Endothelial cell of umbilical vein (primary cell): ENCODE measurements around the gene MMP28. TPM values are rescaled to one million over a fixed set of nuclear protein-coding genes. Genes with fewer than 3 reads are reported as not detected.

ENCODE experiments used
- BruUV-seq: library from RNA; stranded (reverse); fragments of 400-500 nt; replicated peaks from 2 replicates; lab custom pipeline; 2021; lab: Mats Ljungman, UMichigan
- CTCF ChIA-PET: fragments of 300-600, 350-600 bp; sonication (Branson Sonifier 250); formaldehyde crosslinking; loops from one replicate; lab custom pipeline; 2021; ENCODE audit warnings: antibody characterized with exemption, inconsistent platforms; lab: Charles Lee
- POLR2A ChIA-PET: fragments of 300-600, 350-600 bp; sonication (Branson Sonifier 250); formaldehyde crosslinking; loops from one replicate; lab custom pipeline; 2021; ENCODE audit warnings: antibody characterized with exemption, inconsistent platforms; lab: Charles Lee
- DNase-seq: peaks from one replicate; pipeline ENCODE4 v3.0.0-alpha.2; 2011; ENCODE audit warnings: low read depth, low spot score
- FAIRE-seq: peaks from 2 replicates; lab custom pipeline; 2011; peaks lifted over from hg19 to GRCh38; lab: Jason Lieb, UNC
- H2AFZ ChIP-seq: 2 replicates; pipeline ENCODE4 v1.6.0; 2012; ENCODE audit warnings: low read depth, low read length, control low read depth, inconsistent platforms
- H3K27ac ChIP-seq: 2 replicates; pipeline ENCODE4 v1.5.1; 2011; ENCODE audit warnings: low read depth, mild to moderate bottlenecking, control low read depth, low read length, moderate library complexity; ENCODE audit not compliant: insufficient read depth
- H3K27me3 ChIP-seq, 2 experiments: 2 replicates each; pipeline versions ENCODE4 v1.6.0 to v1.6.1; 2011; ENCODE audit warnings: low read length in 2 of 2, mixed read lengths in 1 of 2; ENCODE audit not compliant: control insufficient read depth in 2 of 2, insufficient read depth in 2 of 2
- H3K36me3 ChIP-seq, 2 experiments: 2 replicates in 1 of 2; 3 replicates in 1 of 2; pipeline ENCODE4 v1.5.1; 2011; ENCODE audit warnings: low read length in 2 of 2, mild to moderate bottlenecking in 1 of 2, moderate library complexity in 1 of 2; ENCODE audit not compliant: control insufficient read depth in 2 of 2, insufficient read depth in 2 of 2; ENCODE audit errors: extremely low read depth in 1 of 2
- H3K4me1 ChIP-seq: 3 replicates; pipeline ENCODE4 v1.5.1; 2011; ENCODE audit warnings: mild to moderate bottlenecking, low read length; ENCODE audit not compliant: control insufficient read depth, insufficient read depth; ENCODE audit errors: extremely low read depth
- H3K4me2 ChIP-seq: 2 replicates; pipeline ENCODE4 v1.6.1; 2011; ENCODE audit warnings: low read length, control low read depth, mixed read lengths; ENCODE audit not compliant: insufficient read depth
- H3K4me3 ChIP-seq, 3 experiments: fragments of 200-600 bp in 1 of 3; sonication (generic), shearing (Covaris generic) in 1 of 3; replicated peaks in 1 of 3; 2 replicates each; pipeline ENCODE4 v1.5.1; 2011 to 2016; ENCODE audit warnings: control low read depth in 3 of 3, low read length in 3 of 3, mild to moderate bottlenecking in 2 of 3, inconsistent platforms in 1 of 3, low read depth in 1 of 3, moderate library complexity in 1 of 3; ENCODE audit not compliant: insufficient read depth in 1 of 3
- H3K79me2 ChIP-seq: 2 replicates; pipeline ENCODE4 v1.6.0; 2012; ENCODE audit warnings: low read length, inconsistent platforms; ENCODE audit not compliant: control insufficient read depth, insufficient read depth
- H3K9ac ChIP-seq: replicated peaks from 2 replicates; pipeline ENCODE3; 2011; ENCODE audit warnings: low read length, control low read depth; ENCODE audit not compliant: insufficient read depth; ENCODE audit errors: extremely low read depth
- H3K9me1 ChIP-seq: replicated peaks from 3 replicates; pipeline ENCODE4 v1.6.0; 2011; ENCODE audit warnings: mild to moderate bottlenecking, low read length; ENCODE audit not compliant: control insufficient read depth, insufficient read depth; ENCODE audit errors: extremely low read depth
- H3K9me3 ChIP-seq: replicated peaks from 2 replicates; pipeline ENCODE4 v1.5.1; 2012; ENCODE audit warnings: low read length, inconsistent platforms; ENCODE audit not compliant: control insufficient read depth, insufficient read depth
- H4K20me1 ChIP-seq: replicated peaks from 2 replicates; pipeline ENCODE3; 2011; ENCODE audit warnings: mild to moderate bottlenecking, low read length; ENCODE audit not compliant: control insufficient read depth, insufficient read depth; ENCODE audit errors: extremely low read depth
- CTCF ChIP-seq, 2 donors: IDR thresholded peaks; 1 replicate in 1 of 2; 2 replicates in 1 of 2; pipeline ENCODE4 v1.5.1; 2011; ENCODE audit warnings: low read length in 2 of 2, mild to moderate bottlenecking in 2 of 2, moderate library complexity in 2 of 2, control low read depth in 1 of 2, inconsistent platforms in 1 of 2, low read depth in 1 of 2; ENCODE audit not compliant: insufficient read depth in 1 of 2; ENCODE audit errors: extremely low read depth in 1 of 2
- EZH2 ChIP-seq: IDR thresholded peaks from 2 replicates; pipeline ENCODE4 v1.6.1; 2012; ENCODE audit warnings: borderline replicate concordance, low read depth, mild to moderate bottlenecking, moderate library complexity, low read length, inconsistent platforms; ENCODE audit not compliant: severe bottlenecking
- FOS ChIP-seq: IDR thresholded peaks from 2 replicates; pipeline ENCODE4 v1.6.1; 2011; ENCODE audit warnings: mild to moderate bottlenecking, low read length, moderate library complexity, borderline replicate concordance; ENCODE audit not compliant: insufficient read depth
- GATA2 ChIP-seq: IDR thresholded peaks from 2 replicates; pipeline ENCODE4 v1.7.0; 2011; ENCODE audit warnings: low read depth, mild to moderate bottlenecking, moderate library complexity, mixed read lengths, low read length; ENCODE audit not compliant: insufficient read length, insufficient read depth
- MAX ChIP-seq: IDR thresholded peaks from 2 replicates; pipeline ENCODE4 v1.6.1; 2011; ENCODE audit not compliant: insufficient read depth, insufficient read length
- MYC ChIP-seq: IDR thresholded peaks from one replicate; pipeline ENCODE4 v1.6.1; 2011; ENCODE audit warnings: mild to moderate bottlenecking, low read depth, low read length
- POLR2A ChIP-seq: IDR thresholded peaks from 2 replicates; pipeline ENCODE4 v1.6.1; 2012; ENCODE audit warnings: low read depth, mild to moderate bottlenecking, control low read depth, low read length
- dilution Hi-C: fragments of 300-500 bp; cut with MboI; formaldehyde crosslinking; loops from one replicate; pipeline ENCODE4 v1.15.0; 2019; ENCODE audit warnings: low sequenced_read_pairs; ENCODE audit not compliant: extremely low pct_ligation_motif_present
- intact Hi-C: fragments of 100-400 bp; cut with micrococcal nuclease; formaldehyde crosslinking; loops from one replicate; pipeline ENCODE4 v1.10.0; 2022
- polyA plus RNA-seq, 4 experiments: library from polyadenylated mRNA; depleted of rRNA in 3 of 4; stranded (reverse) in 3 of 4; unstranded in 1 of 4; fragments of >200 nt; gene quantifications; 2 replicates each; pipeline versions ENCODE4 v1.2.1 to v1.2.3, GENCODE V29; 2011 to 2012; ENCODE audit warnings: missing spikeins in 1 of 4
- total RNA-seq: library from RNA; stranded (reverse); gene quantifications from 2 replicates; pipeline ENCODE4 v1.2.3, GENCODE V29; 2021

Gene MMP28
- total and polyA plus RNA-seq, 2 donors (not counting 3 experiments of a cell fraction or from before 2014, with no cell fraction given) = 6.1 to 7.1 TPM

DNA sequence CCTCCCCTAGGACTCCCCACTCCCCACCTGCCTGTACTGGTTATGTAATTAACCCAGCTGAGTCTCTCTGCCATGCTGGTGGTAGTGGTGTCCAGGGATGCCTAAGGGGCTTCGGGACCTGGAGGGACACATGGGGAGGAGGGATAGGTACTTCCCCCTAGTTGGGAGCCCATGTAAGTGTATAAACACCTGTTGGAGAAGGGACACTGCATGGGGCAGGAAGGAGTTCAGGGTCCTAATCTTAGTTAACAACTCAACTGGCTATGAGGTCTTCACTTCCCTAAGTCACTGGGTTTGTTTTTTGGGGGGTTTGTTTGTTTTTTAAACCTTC lies 62.7 kb downstream of the MMP28 start:
- CTCF ChIA-PET = interaction anchor here (1.1 to 1.7 kb wide), 3 partner anchors 10 to 120 kb away, joined by 4 to 6 read pairs (median 5); no protein-coding TSS in a partner anchor
- BruUV-seq = no TSS peak

More for the DNA sequence above, 62.7 kb downstream of the MMP28 start:
- no peaks in the 10 kb centered on the region for H3K9me3 ChIP-seq
- H3K9ac ChIP-seq = no peak overlapping the region
- H3K4me2 ChIP-seq = no peak overlapping the region
- POLR2A ChIA-PET = no interaction called here
- H3K4me3 ChIP-seq = no peak overlapping the region
- peaks cover 3 to 11% of the 10 kb centered on the region in 2 experiments for H3K27me3 ChIP-seq
- DNase-seq = no peak
- TF ChIP-seq CTCF (IDR thresholded peaks at IDR 0.05; ENCODE audit: extremely low read depth in 1 of 2, insufficient read depth in 1 of 2, low read depth in 1 of 2, low read length in 2 of 2) (no peak), POLR2A (no peak), MAX (no peak), FOS (no peak), MYC (no peak), GATA2 (no peak), EZH2 (no peak)
- no peak overlapping the region for H3K27ac ChIP-seq
- H3K36me3 ChIP-seq = no peaks in the 10 kb centered on the region
- intact Hi-C loops (no loop called here), dilution Hi-C loops (loop anchor here (25.0 kb wide), 1 partner anchor 120 kb away; no protein-coding TSS in a partner anchor)
- no peaks in the 10 kb centered on the region for H3K79me2 ChIP-seq
- no peak for FAIRE-seq
- H4K20me1 ChIP-seq = no peaks in the 10 kb centered on the region
- H2AFZ ChIP-seq = no peak overlapping the region
- H3K4me1 ChIP-seq = peaks cover 4% of the 10 kb centered on the region
- H3K9me1 ChIP-seq = no peaks in the 10 kb centered on the region
